ENCODE data around the gene DYNC1I2. TPM values are rescaled to one million over a fixed set of nuclear protein-coding genes. Genes with fewer than 3 reads are reported as not detected.

DYNC1I2 gene
- total and polyA plus RNA-seq, 4 donors: 79.5 to 103 (median 93.1) TPM

GRCh38 chr2:171778515-171778914 lies 91.2 kb downstream of the DYNC1I2 start:
- WGBS, 2 donors: 98 to 99% methylated on average over 3 of the region's 3 CpGs
- Histone ChIP-seq H3K4me3 (ENCODE audit: low read length in 2 of 2) (no peak overlapping the region), H3K9me3 (ENCODE audit: control insufficient read depth, low read length) (no peaks in the 10 kb centered on the region), H3K27me3 (ENCODE audit: control insufficient read depth in 1 of 2, insufficient read depth in 2 of 2, low read length in 1 of 2) (no peaks in the 10 kb centered on the region), H3K36me3 (ENCODE audit: control insufficient read depth in 1 of 2, insufficient read depth in 2 of 2, low read length in 1 of 2) (no peaks in the 10 kb centered on the region), H3K27ac (ENCODE audit: low read depth in 1 of 2, low read length in 2 of 2) (no peak overlapping the region), H3K4me1 (ENCODE audit: control insufficient read depth in 1 of 2, insufficient read depth in 2 of 2, low read length in 2 of 2) (no peaks in the 10 kb centered on the region)
- intact Hi-C loops (cut with DNase I): no loop called here
- ATAC-seq (ENCODE audit: low FRiP score) (no peak), DNase-seq (no peak)

DNA sequence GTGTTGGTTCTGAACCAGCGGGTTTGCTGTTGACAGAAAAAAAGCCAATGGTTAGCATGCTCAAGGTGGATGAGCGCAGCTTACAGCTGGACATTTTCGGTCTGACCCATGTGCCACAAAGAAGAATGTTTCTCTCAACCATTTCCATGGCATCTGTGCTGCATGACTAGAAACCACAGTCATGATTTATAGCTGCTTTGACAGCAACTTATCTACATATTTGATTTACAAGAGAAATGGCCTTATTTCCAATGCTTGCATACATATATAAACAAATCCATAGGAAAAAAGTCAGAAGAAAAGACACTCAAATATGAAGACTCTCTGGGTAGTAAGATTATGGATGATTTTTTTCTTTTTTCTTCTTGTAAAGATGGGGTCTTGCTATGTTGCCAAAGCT lies 98.2 kb downstream of the DYNC1I2 start:
- no peak overlapping the region for H3K4me3 ChIP-seq (ENCODE audit: low read length in 2 of 2)
- H3K36me3 ChIP-seq (ENCODE audit: control insufficient read depth in 1 of 2, insufficient read depth in 2 of 2, low read length in 1 of 2): peaks cover 0 to 12% of the 10 kb centered on the region in 2 donors
- intact Hi-C loops (cut with DNase I): no loop called here
- H3K9me3 ChIP-seq (ENCODE audit: control insufficient read depth, low read length): no peaks in the 10 kb centered on the region
- H3K27me3 ChIP-seq (ENCODE audit: control insufficient read depth in 1 of 2, insufficient read depth in 2 of 2, low read length in 1 of 2): no peaks in the 10 kb centered on the region
- no peaks in the 10 kb centered on the region for H3K4me1 ChIP-seq (ENCODE audit: control insufficient read depth in 1 of 2, insufficient read depth in 2 of 2, low read length in 2 of 2)
- WGBS, 2 donors: 79 to 97% methylated on average over 3 of the region's 3 CpGs
- DNase-seq (no peak), ATAC-seq (ENCODE audit: low FRiP score) (no peak)
- no peak overlapping the region for H3K27ac ChIP-seq (ENCODE audit: low read depth in 1 of 2, low read length in 2 of 2)

DNA sequence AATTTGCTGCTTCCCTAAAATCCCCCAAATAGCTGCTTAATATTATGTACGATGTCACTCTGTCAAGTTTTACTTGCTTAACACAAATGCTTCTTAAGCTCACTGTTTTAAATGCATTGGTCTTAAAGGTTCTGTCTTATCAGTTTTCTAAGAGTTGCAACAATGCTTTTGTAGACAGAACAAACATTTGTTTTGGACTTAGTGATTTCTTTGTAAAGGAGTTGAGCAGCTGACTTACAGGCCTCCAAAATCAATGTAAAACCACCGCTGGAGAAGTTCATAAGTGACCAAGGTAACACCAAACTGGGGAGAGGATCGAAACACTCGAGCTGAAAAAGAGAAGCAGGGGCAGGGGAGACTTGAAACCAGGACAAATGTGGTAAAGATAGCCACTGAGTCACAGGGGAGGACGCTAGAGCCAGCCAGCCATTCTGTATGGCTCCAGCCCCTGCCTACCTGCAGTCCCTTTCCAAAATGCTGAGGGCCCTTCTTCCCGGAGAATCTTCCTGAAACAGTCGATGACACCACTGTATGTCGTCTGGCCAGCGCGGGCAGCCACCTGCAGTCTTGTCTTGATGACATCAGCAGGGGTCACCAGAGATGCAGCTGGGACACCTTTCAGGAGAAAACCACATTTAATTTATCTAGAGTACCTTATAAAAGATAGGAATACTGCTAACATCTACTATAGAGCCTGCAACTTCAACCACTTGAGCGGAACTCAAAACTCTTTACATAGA lies 100.2 kb downstream of the DYNC1I2 start:
- peaks cover 0 to 14% of the 10 kb centered on the region in 2 donors for H3K36me3 ChIP-seq (ENCODE audit: control insufficient read depth in 1 of 2, insufficient read depth in 2 of 2, low read length in 1 of 2)
- no peak for ATAC-seq (ENCODE audit: low FRiP score)
- no peak overlapping the region for H3K4me3 ChIP-seq (ENCODE audit: low read length in 2 of 2)
- no peaks in the 10 kb centered on the region for H3K27me3 ChIP-seq (ENCODE audit: control insufficient read depth in 1 of 2, insufficient read depth in 2 of 2, low read length in 1 of 2)
- H3K9me3 ChIP-seq (ENCODE audit: control insufficient read depth, low read length): no peaks in the 10 kb centered on the region
- intact Hi-C loops (cut with DNase I): no loop called here
- H3K4me1 ChIP-seq (ENCODE audit: control insufficient read depth in 1 of 2, insufficient read depth in 2 of 2, low read length in 2 of 2): no peaks in the 10 kb centered on the region
- no peak for DNase-seq
- WGBS, 2 donors: 79 to 80% methylated on average over 11 of the region's 11 CpGs
- no peak overlapping the region for H3K27ac ChIP-seq (ENCODE audit: low read depth in 1 of 2, low read length in 2 of 2)

GRCh38 chr2:171788316-171788993 lies 101.2 kb downstream of the DYNC1I2 start:
- intact Hi-C loops (cut with DNase I): no loop called here
- H3K36me3 ChIP-seq (ENCODE audit: control insufficient read depth in 1 of 2, insufficient read depth in 2 of 2, low read length in 1 of 2): peaks cover 0 to 14% of the 10 kb centered on the region in 2 donors
- ATAC-seq (ENCODE audit: low FRiP score): no peak
- H3K4me1 ChIP-seq (ENCODE audit: control insufficient read depth in 1 of 2, insufficient read depth in 2 of 2, low read length in 2 of 2): no peaks in the 10 kb centered on the region
- WGBS, 2 donors: 70 to 74% methylated on average over 7 of the region's 7 CpGs
- H3K9me3 ChIP-seq (ENCODE audit: control insufficient read depth, low read length): no peaks in the 10 kb centered on the region
- H3K4me3 ChIP-seq (ENCODE audit: low read length in 2 of 2): no peak overlapping the region
- no peaks in the 10 kb centered on the region for H3K27me3 ChIP-seq (ENCODE audit: control insufficient read depth in 1 of 2, insufficient read depth in 2 of 2, low read length in 1 of 2)
- DNase-seq: no peak
- H3K27ac ChIP-seq (ENCODE audit: low read depth in 1 of 2, low read length in 2 of 2): no peak overlapping the region

DNA sequence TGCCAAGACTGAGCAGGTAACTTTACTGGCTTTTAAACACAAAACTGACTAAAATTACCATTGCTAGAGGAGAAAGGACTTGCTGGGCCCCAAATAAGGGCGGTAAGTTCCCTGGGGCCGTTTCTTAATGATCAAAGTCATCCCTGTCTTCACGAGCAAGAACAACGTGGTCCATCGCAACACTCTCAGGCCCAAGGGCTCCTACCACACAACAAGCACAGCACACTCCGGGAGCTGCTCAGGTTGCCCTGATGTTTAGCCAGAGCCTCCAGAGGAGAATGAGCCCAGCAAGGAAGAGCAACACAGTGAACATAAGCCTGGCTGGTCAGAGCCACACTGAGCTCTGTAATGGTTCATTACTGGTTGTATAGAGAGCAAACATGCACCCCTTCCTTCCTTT lies 102.7 kb downstream of the DYNC1I2 start:
- peaks cover 0 to 11% of the 10 kb centered on the region in 2 donors for H3K36me3 ChIP-seq (ENCODE audit: control insufficient read depth in 1 of 2, insufficient read depth in 2 of 2, low read length in 1 of 2)
- WGBS, 2 donors: 71 to 80% methylated on average over 6 of the region's 6 CpGs
- ATAC-seq (ENCODE audit: low FRiP score) (no peak), DNase-seq (no peak)
- H3K4me3 ChIP-seq (ENCODE audit: low read length in 2 of 2): no peak overlapping the region
- no peaks in the 10 kb centered on the region for H3K9me3 ChIP-seq (ENCODE audit: control insufficient read depth, low read length)
- no peaks in the 10 kb centered on the region for H3K27me3 ChIP-seq (ENCODE audit: control insufficient read depth in 1 of 2, insufficient read depth in 2 of 2, low read length in 1 of 2)
- no peak overlapping the region for H3K27ac ChIP-seq (ENCODE audit: low read depth in 1 of 2, low read length in 2 of 2)
- intact Hi-C loops (cut with DNase I): no loop called here
- H3K4me1 ChIP-seq (ENCODE audit: control insufficient read depth in 1 of 2, insufficient read depth in 2 of 2, low read length in 2 of 2): no peaks in the 10 kb centered on the region

GRCh38 chr2:171791361-171791760 lies 104.1 kb downstream of the DYNC1I2 start:
- Histone ChIP-seq H3K36me3 (ENCODE audit: control insufficient read depth in 1 of 2, insufficient read depth in 2 of 2, low read length in 1 of 2) (peaks cover 0 to 7% of the 10 kb centered on the region in 2 donors), H3K27me3 (ENCODE audit: control insufficient read depth in 1 of 2, insufficient read depth in 2 of 2, low read length in 1 of 2) (no peaks in the 10 kb centered on the region)
- 80 to 82% methylated on average over 4 of the region's 4 CpGs for WGBS, 2 donors

GRCh38 chr2:171792157-171792556 lies 104.9 kb downstream of the DYNC1I2 start:
- Histone ChIP-seq H3K9me3 (ENCODE audit: control insufficient read depth, low read length) (no peaks in the 10 kb centered on the region), H3K4me1 (ENCODE audit: control insufficient read depth in 1 of 2, insufficient read depth in 2 of 2, low read length in 2 of 2) (no peaks in the 10 kb centered on the region), H3K4me3 (ENCODE audit: low read length in 2 of 2) (no peak overlapping the region), H3K27ac (ENCODE audit: low read depth in 1 of 2, low read length in 2 of 2) (no peak overlapping the region), H3K36me3 (ENCODE audit: control insufficient read depth in 1 of 2, insufficient read depth in 2 of 2, low read length in 1 of 2) (peaks cover 0 to 7% of the 10 kb centered on the region in 2 donors), H3K27me3 (ENCODE audit: control insufficient read depth in 1 of 2, insufficient read depth in 2 of 2, low read length in 1 of 2) (no peaks in the 10 kb centered on the region)
- ATAC-seq (ENCODE audit: low FRiP score) (no peak), DNase-seq (no peak)
- intact Hi-C loops (cut with DNase I): no loop called here
- WGBS, 2 donors: 95% methylated on average over 3 of the region's 3 CpGs

More at GRCh38 chr2:171791361-171791760, 104.1 kb downstream of the DYNC1I2 start:
- no peak for ATAC-seq (ENCODE audit: low FRiP score)
- Histone ChIP-seq H3K27ac (ENCODE audit: low read depth in 1 of 2, low read length in 2 of 2) (no peak overlapping the region), H3K9me3 (ENCODE audit: control insufficient read depth, low read length) (no peaks in the 10 kb centered on the region), H3K4me3 (ENCODE audit: low read length in 2 of 2) (no peak overlapping the region), H3K4me1 (ENCODE audit: control insufficient read depth in 1 of 2, insufficient read depth in 2 of 2, low read length in 2 of 2) (no peaks in the 10 kb centered on the region)
- no peak for DNase-seq
- intact Hi-C loops (cut with DNase I): no loop called here

- WGBS, 2 donors: 63 to 67% methylated on average over 4 of the region's 4 CpGs
- no peaks in the 10 kb centered on the region for H3K9me3 ChIP-seq (ENCODE audit: control insufficient read depth, low read length)
These were observed 105.8 kb downstream of the DYNC1I2 start for GRCh38 chr2:171792886-171793580.

More at GRCh38 chr2:171792886-171793580, 105.8 kb downstream of the DYNC1I2 start:
- no peaks in the 10 kb centered on the region for H3K4me1 ChIP-seq (ENCODE audit: control insufficient read depth in 1 of 2, insufficient read depth in 2 of 2, low read length in 2 of 2)
- intact Hi-C loops (cut with DNase I): no loop called here
- H3K4me3 ChIP-seq (ENCODE audit: low read length in 2 of 2): no peak overlapping the region
- DNase-seq: no peak
- no peak for ATAC-seq (ENCODE audit: low FRiP score)
- H3K27ac ChIP-seq (ENCODE audit: low read depth in 1 of 2, low read length in 2 of 2): no peak overlapping the region
- peaks cover 0 to 7% of the 10 kb centered on the region in 2 donors for H3K36me3 ChIP-seq (ENCODE audit: control insufficient read depth in 1 of 2, insufficient read depth in 2 of 2, low read length in 1 of 2)
- H3K27me3 ChIP-seq (ENCODE audit: control insufficient read depth in 1 of 2, insufficient read depth in 2 of 2, low read length in 1 of 2): no peaks in the 10 kb centered on the region
